ENCODE data around the gene PKP4.

The PKP4 gene

GRCh38 chr2:158668001-158668765 lies 211.4 kb downstream of the PKP4 start:
- H3K36me3 ChIP-seq: no peaks in the 10 kb centered on the region
- no peak for TF ChIP-seq CTCF (IDR thresholded peaks at IDR 0.05; ENCODE audit: low read depth, low read length)
- H3K9me3 ChIP-seq: no peaks in the 10 kb centered on the region
- DNase-seq: no peak
- peaks cover 2% of the 10 kb centered on the region; the same call in 1 of the 2 replicates for H3K4me1 ChIP-seq
- H3K4me3 ChIP-seq (ENCODE audit: low read depth, low read length): no peak overlapping the region
- H3K27me3 ChIP-seq: no peaks in the 10 kb centered on the region

DNA sequence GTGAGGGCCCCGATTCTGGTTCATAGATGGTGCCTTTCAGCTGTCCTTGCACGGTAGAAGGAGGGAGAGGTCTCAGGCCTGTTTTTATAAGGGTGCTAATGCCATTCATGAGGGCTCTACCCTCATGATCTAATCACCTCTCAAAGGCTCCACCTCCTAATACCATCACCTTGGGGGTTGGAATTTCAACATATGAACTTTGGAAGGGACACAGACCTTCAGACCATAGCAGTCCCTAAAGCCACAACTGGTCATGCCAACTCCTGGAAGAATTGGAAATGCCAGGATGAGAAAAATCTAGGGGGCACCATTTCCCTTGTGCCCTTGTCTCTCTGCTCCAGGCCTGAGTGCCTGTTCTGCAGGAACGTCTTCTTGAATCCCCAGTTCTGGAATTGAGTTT lies 213.5 kb downstream of the PKP4 start:
- Histone ChIP-seq H3K36me3 (no peaks in the 10 kb centered on the region), H3K4me3 (ENCODE audit: low read depth, low read length) (no peak overlapping the region), H3K4me1 (peaks cover 2% of the 10 kb centered on the region; the same call in 1 of the 2 replicates), H3K9me3 (no peaks in the 10 kb centered on the region), H3K27me3 (no peaks in the 10 kb centered on the region)
- TF ChIP-seq CTCF (IDR thresholded peaks at IDR 0.05; ENCODE audit: low read depth, low read length): no peak
- no peak for DNase-seq

DNA sequence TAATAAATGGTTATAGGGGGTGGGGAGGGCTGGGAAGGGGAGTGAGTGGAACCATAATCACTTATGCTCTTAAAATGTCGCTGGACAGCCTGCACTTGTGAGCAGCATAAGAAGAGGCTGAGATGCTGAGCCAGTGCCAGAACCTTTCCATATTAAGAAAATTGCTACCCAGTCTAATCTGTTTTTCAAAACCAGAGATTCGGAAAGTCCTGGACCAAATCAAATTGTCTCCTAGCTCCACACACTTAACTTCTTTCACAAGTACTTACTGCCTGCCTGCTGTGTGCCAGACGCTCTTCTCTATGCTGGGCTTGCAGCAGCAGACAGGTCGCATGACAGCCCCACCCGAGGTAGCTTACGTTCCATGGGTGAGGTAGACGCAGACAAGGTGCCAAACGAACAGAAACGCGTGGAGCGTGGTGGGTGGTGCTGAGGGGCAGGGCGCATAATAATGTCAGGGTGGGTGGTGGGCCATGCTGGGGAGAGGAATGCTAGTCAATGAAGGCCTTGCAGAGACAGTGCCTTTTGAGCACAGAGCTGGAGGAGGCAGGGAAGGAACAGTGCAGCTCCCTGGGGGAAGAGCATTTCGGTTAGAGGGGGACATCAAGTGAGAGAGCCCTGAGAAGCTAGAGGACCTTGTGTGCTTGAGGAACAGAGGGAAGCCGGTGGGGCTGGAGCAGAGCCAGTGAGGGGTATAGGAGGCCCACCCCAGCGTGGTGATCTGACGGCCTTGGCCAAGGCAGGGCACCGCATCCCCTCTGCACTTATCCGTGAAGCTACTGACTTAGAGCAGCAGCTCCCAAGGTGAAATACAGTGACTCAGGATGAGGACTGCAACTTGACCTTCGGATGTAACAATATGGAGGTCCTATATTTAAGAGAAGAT lies 214.9 kb downstream of the PKP4 start:
- no peak for TF ChIP-seq CTCF (IDR thresholded peaks at IDR 0.05; ENCODE audit: low read depth, low read length)
- no peaks in the 10 kb centered on the region for H3K36me3 ChIP-seq
- no peaks in the 10 kb centered on the region for H3K27me3 ChIP-seq
- no peak overlapping the region for H3K4me3 ChIP-seq (ENCODE audit: low read depth, low read length)
- no peaks in the 10 kb centered on the region for H3K9me3 ChIP-seq
- peaks cover 2% of the 10 kb centered on the region; the same call in 1 of the 2 replicates for H3K4me1 ChIP-seq
- peak; percentile 51 for DNase-seq

DNA sequence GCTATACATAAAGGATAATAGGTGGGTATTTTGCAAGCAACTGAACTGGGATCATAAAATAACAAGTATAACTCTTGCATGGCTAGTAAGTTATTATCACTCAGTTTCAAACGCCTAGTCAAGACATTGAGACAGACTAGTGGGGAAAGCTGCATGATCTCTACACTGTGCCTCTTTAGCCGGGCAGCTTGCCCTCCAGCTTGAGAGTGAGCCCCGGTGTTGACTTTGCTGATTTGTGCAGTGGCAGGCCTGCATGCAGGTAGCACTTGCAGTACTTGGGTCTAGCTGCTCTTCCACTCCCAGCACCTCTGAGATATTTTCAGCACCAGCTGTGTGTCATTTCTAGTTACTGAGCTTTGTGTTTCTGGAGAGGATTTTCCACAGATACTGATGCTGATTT lies 219.5 kb downstream of the PKP4 start:
- H3K36me3 ChIP-seq: no peaks in the 10 kb centered on the region
- no peak for DNase-seq

GRCh38 chr2:158676696-158677095 lies 219.9 kb downstream of the PKP4 start:
- H3K27me3 ChIP-seq: no peaks in the 10 kb centered on the region
- TF ChIP-seq CTCF (IDR thresholded peaks at IDR 0.05; ENCODE audit: low read depth, low read length): no peak
- H3K36me3 ChIP-seq: no peaks in the 10 kb centered on the region
- H3K4me3 ChIP-seq (ENCODE audit: low read depth, low read length): no peak overlapping the region
- no peaks in the 10 kb centered on the region for H3K9me3 ChIP-seq
- H3K4me1 ChIP-seq: peaks cover 1% of the 10 kb centered on the region; the same call in 1 of the 2 replicates
- no peak for DNase-seq

More for the DNA sequence above, 219.5 kb downstream of the PKP4 start:
- no peak overlapping the region for H3K4me3 ChIP-seq (ENCODE audit: low read depth, low read length)
- H3K9me3 ChIP-seq: no peaks in the 10 kb centered on the region
- H3K4me1 ChIP-seq: peaks cover 2% of the 10 kb centered on the region; the same call in 1 of the 2 replicates
- H3K27me3 ChIP-seq: no peaks in the 10 kb centered on the region
- TF ChIP-seq CTCF (IDR thresholded peaks at IDR 0.05; ENCODE audit: low read depth, low read length): no peak

All from BE2C (cell line).